GM21825 (cell line): Measurements from ENCODE around the gene AGAP5.

ENCODE experiments used
- ATAC-seq: cut with Tn5 transposase; IDR thresholded peaks from one replicate; pipeline ENCODE4 v1.9.1; 2021; ENCODE audit warnings: mild to moderate bottlenecking, moderate library complexity; ENCODE audit not compliant: unreplicated experiment

Gene AGAP5

DNA sequence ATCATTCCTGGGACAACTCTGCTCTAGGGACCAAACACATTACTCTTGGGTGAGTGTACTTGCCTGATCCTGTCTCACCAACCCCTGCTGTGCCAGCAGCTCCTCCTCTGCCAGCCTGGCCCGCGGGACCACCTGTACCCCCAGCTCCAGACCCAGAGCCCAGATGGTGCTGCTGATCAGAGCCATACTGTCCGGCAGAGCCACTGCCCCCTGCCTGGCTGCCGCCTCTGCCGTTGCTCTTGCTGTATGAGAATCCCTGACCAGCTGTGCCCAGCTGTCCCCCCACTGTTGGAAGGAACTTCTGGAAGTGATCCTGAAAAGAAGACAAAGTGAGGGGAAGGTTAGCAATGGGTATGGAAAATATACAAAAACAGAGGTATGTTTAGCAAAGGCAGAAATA is 63.5 kb downstream of the AGAP5 start:
- ATAC-seq = no peak

DNA sequence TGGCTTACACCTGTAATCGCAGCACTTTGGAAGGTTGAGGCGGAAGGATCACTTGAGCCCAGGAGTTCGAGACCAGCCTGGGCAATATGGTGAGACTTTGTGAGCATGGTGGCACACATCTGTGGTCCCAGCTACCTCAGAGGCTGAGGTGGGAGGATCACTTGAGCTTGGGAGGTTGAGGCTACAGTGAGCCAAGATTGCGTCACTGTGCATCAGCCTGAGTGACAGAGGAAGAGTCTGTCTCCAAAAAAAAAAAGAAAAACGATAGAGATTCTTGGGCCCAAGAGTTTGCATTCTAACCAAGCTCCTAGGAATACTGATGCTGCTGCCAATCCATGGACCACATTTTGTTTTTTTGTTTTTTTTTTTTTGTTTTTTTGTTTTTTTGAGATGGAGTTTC is 68.7 kb downstream of the AGAP5 start:
- ATAC-seq = no peak

- no peak for ATAC-seq
Measured at GRCh38 chr10:73628405-73628804, 69.5 kb downstream of the AGAP5 start.

- no peak for ATAC-seq
Measured at GRCh38 chr10:73627300-73627699, 70.6 kb downstream of the AGAP5 start.

- ATAC-seq = peak; percentile 95
Measured at GRCh38 chr10:73625884-73626752, 71.8 kb downstream of the AGAP5 start.

DNA sequence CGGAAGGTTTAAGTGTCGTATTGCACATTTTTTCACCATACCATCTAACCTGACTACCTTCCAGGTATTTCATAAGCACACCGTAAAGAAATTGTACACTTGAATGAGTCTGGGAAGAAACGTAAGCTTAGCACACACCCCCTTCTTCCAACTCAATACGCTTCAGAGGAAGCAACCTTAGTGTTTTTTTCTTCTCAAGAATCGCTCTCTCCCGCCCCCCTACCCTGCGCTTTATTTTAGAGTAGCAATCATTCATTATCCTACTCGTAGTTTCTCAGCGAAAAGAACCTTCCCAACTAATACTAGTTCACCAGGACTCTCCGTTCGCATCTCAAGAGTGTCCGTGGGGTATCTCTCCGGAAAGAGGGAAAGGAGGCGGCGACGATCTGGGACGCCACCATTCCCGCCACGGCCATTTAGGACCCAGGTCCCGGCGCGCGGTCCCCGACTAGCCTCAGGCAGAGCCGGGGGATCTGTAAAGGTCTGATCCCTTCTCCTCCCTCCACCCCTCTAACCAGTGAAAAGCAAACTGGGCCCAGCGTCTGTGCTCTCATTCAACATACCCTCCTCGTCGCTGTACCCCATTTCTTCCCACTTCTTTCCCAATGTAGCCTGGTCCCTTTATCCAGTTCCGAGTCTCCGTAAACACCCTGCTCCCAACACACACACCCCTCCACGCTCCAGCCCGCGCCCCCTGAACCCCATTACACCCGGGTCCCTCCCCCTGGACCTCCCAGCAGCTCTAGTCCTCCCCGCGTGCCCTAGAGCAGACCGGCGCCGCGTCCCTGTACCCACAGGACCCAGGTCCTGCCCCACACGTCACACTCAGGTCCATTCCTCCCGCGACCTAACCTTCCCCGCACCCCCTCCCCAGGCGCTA is 72.7 kb downstream of the AGAP5 start:
- no peak for ATAC-seq
